ENCODE measurements around the gene VWF. TPM values are rescaled to one million over a fixed set of nuclear protein-coding genes. Genes with fewer than 3 reads are reported as not detected.

Gene VWF
- total and polyA plus RNA-seq, 2 of the 4 experiments (the other 2 are of a cell fraction), result under 0.01 to 0.09 TPM

DNA sequence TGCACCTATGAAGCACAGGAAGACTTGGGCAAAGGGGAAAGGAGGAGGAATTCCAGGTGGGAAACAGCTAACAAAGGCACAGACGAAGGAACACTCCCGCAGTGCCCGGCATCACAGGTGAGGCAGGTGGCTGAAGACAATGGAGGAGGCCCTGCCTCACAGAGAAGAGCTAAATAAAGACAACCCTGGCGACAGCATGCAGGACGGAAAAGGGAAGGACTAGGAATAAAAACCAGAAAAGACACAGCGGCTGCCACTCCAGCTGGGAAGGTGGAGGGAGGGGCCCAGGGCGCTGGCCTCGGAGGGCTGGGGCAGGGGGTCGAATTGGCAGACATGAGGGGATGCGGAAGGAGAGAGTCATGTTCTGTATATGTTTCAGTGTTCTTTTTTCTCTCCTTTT is 136.4 kb downstream of the VWF start:
- Histone ChIP-seq H2AK5ac (ENCODE audit: low read depth, low read length) (no peak overlapping the region), H3K4ac (ENCODE audit: low read depth, low read length) (no peak overlapping the region), H2AK9ac (replicated peaks; ENCODE audit: low read depth, low read length, poor library complexity) (no peak overlapping the region), H2AFZ (replicated peaks; ENCODE audit: low read length, poor library complexity) (no peak overlapping the region), H2BK5ac (ENCODE audit: low read depth, low read length, poor library complexity, severe bottlenecking) (no peak overlapping the region), H3K27me3 (ENCODE audit: control insufficient read depth, insufficient read depth, low read length) (peaks cover 13% of the 10 kb centered on the region), H3K4me2 (ENCODE audit: low read depth, low read length) (no peak overlapping the region), H4K20me1 (ENCODE audit: insufficient read depth, low read length) (no peaks in the 10 kb centered on the region), H3K79me1 (ENCODE audit: low read depth in 1 of 2, low read length in 2 of 2) (no peaks in the 10 kb centered on the region), H3K9me3 (ENCODE audit: control insufficient read depth, insufficient read depth, low read length) (no peaks in the 10 kb centered on the region), H4K5ac (ENCODE audit: low read depth, low read length) (no peak overlapping the region), H3K56ac (ENCODE audit: extremely low read depth, insufficient read depth, low read length) (no peak overlapping the region), H3K36me3 (ENCODE audit: control insufficient read depth, insufficient read depth, low read length) (no peaks in the 10 kb centered on the region), H3K9ac (ENCODE audit: low read depth, low read length) (no peak overlapping the region), H2BK15ac (ENCODE audit: low read depth, low read length) (no peak overlapping the region), H2BK120ac (ENCODE audit: low read depth, low read length) (no peak overlapping the region), H3K4me3 (ENCODE audit: insufficient read depth, low read depth, low read length) (no peak overlapping the region), H4K8ac (ENCODE audit: low read depth in 2 of 2, low read length in 2 of 2) (no peak overlapping the region), H4K91ac (ENCODE audit: insufficient read depth, low read depth, low read length) (no peak overlapping the region), H3K27ac (ENCODE audit: insufficient read depth, low read length) (no peak overlapping the region), H3K4me1 (ENCODE audit: control insufficient read depth, insufficient read depth, low read length) (no peaks in the 10 kb centered on the region), H3K23ac (ENCODE audit: low read depth, low read length) (no peak overlapping the region), H2BK20ac (ENCODE audit: low read depth, low read length) (no peak overlapping the region), H3K14ac (replicated peaks; ENCODE audit: low read depth, low read length) (no peak overlapping the region), H3K18ac (ENCODE audit: low read depth, low read length) (no peak overlapping the region), H3K9me1 (ENCODE audit: insufficient read depth, low read length) (no peaks in the 10 kb centered on the region)
- POLR2A ChIA-PET (ENCODE audit: unreplicated experiment), result interaction anchor here (0.5 to 1.0 kb wide), 4 partner anchors 52 to 298 kb away, joined by 3 to 4 read pairs (median 3); no protein-coding TSS in a partner anchor
- 60% methylated on average over 4 of the region's 10 CpGs; no CpG with 5 or more reads in 1 of the 2 experiments for WGBS, 2 experiments (ENCODE audit: extremely low coverage in 2 of 2, insufficient read length in 1 of 2)
- CTCF ChIA-PET, result interaction anchor here (0.5 to 3.2 kb wide), 26 partner anchors 9 to 560 kb away, joined by 3 to 46 read pairs (median 4); no protein-coding TSS in a partner anchor
- DNase-seq, result no peak
- BruUV-seq (replicated peaks), result no TSS peak
- TF ChIP-seq RAD21 (IDR thresholded peaks at IDR 0.05; ENCODE audit: low read length) (no peak), POLR2A (IDR thresholded peaks at IDR 0.05; ENCODE audit: low read depth, low read length) (no peak), CHD1 (IDR thresholded peaks at IDR 0.05; ENCODE audit: low read depth, low read length) (no peak), NFE2L2 (IDR thresholded peaks at IDR 0.05; ENCODE audit: low read depth, low read length) (no peak)
- TF ChIP-seq, protein P1, sequence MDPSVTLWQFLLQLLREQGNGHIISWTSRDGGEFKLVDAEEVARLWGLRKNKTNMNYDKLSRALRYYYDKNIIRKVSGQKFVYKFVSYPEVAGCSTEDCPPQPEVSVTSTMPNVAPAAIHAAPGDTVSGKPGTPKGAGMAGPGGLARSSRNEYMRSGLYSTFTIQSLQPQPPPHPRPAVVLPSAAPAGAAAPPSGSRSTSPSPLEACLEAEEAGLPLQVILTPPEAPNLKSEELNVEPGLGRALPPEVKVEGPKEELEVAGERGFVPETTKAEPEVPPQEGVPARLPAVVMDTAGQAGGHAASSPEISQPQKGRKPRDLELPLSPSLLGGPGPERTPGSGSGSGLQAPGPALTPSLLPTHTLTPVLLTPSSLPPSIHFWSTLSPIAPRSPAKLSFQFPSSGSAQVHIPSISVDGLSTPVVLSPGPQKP (IDR thresholded peaks at IDR 0.05; ENCODE audit: borderline replicate concordance, low read depth, low read length), result no peak
- in situ Hi-C loops (cut with MboI; ENCODE audit: low sequenced_read_pairs), result loop anchor here (5.0 kb wide), 2 partner anchors 44 to 299 kb away; no protein-coding TSS in a partner anchor
- dilution Hi-C loops (cut with HindIII; ENCODE audit: low sequenced_read_pairs, unreplicated experiment), result no loop called here
- intact Hi-C loops (cut with micrococcal nuclease), result loop anchor here (1.0 to 10.0 kb wide), 4 partner anchors 52 to 567 kb away; partner anchors contain the start of gene IFFO1
- no peak for ATAC-seq (ENCODE audit: low read depth)

Measured in IMR-90 (cell line).